ENCODE measurements around the gene DENND1A.
"Not testable (repeated sequence)": the region's sequence is repeated elsewhere in the genome, so short reads cannot be mapped to it uniquely, and the experiment has no call there.

Gene DENND1A

DNA sequence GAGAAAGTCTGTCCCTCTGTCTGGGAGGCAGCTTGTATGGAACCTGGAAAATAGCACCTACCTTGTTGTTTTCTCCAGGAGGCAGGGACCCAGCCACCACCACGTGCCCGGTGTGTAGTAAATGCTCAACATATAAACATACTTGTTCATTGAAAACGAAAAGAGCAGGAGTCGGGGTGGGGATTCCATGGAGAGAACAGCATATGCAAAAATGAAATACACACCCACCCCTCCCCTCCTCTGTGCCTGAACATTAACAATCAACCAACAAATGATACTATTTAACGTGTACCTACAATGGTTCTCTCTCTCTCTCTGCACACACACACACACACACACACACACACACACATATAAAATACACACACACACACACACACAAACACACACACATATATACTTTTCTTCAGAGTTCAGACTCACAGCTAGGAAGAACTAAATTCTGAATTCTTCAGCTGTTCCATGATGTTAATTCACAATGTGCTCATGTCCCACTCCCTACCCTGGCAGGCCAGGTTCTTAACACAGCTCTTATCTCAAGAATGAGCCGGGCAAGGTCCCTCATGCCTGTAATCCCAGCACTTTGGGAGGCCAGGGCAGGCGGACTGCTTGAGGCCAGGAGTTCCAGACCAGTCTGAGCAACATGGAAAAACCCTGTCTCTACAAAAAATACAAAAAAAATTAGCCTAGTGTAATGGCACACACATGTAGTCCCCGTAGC is 16.3 kb upstream of the DENND1A start:
- no peak for DNase-seq

DNA sequence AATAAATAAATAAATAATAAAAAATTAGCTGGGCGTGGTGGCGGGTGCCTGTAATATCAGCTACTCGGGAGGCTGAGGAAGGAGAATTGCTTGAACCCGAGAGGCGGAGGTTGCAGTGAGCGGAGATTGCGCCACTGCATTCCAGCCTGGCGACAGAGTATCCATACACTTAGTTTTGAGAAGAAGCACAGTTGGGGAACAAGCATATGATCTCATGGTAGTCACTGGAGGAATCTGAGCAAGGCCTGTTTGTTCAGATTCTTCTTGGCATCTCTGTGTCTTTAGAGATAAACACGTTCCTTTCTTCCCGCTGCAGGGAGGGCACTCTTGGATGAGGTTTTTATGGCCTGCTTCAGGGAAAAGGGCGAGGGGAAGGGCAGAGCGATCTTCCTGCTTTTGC is 15.6 kb upstream of the DENND1A start:
- no peak for DNase-seq

DNA sequence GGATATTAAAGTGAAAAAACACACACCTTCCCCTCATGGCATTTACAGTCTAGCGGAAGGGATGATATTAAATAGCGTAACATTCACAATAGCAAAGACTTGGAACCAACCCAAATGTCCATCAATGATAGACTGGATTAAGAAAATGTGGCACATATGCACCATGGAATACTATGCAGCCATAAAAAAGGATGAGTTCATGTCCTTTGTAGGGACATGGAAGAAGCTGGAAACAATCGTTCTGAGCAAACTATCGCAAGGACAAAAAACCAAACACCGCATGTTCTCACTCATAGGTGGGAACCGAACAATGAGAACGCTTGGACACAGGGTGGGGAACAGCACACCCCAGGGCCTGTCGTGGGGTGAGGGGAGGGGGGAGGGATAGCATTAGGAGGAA is 14.5 kb upstream of the DENND1A start:
- not testable (repeated sequence) for DNase-seq

DNA sequence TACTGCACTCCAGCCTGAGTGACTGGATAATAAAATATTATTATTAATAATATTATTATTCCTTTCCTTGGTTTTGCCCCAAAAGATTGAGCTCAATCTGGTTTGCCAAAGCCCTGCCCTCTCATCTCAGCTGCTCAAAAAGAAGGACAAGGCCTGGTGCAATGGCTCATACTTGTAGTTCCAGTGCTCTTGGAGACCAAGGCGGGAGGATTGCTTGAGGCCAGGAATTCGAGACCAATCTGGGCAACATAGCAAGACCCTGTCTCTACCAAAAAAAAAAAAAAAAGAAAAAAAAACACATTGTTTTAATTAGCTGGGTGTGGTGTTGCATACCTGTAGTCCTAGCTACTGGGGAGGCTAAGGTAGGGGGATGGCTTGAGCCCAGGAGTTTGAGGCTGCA is 13.7 kb upstream of the DENND1A start:
- no peak for DNase-seq

DNA sequence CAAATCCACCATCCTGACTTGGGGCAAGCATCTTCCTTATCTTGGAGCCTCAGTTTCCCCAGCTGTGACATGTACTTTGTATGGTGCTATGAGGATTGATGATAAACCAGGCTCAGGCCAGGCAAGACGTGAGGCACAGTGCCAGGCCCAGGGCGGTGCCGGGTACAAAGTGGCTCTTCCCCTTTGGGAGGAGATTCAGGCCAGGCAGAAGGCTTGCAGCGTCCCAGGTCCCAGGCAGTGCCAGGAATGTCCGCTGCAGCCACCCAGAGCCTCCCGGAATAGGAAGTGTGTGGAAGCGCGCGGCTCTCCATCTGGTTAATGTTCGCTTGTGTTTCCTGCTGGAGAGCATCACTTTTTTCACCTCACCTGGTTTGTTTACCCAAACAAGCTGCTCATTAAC is 12.6 kb upstream of the DENND1A start:
- no peak for DNase-seq

DNA sequence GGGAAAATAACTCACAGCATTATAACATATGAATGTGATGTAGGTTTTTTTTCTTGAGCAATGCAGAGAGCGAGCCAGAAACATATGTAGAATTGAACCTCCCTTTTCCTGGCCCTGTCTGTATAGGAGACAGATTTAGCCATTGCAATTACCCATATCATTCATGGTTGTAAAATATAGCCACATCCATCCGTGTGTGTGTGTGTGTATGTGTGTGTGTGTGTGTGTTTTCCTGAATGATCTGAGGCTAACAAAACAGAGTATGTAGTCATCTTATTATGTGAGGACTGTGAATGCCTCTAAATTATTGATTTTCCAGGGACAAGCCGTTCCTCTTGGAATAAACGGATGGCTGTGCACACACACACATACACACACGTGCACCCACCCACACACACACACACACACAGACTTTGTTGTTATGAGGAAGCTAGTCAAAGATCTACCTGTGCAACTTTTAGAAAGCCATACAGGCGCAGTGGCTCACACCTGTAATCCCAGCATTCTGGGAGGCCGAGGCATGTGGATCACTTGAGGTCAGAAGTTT is 11.7 kb upstream of the DENND1A start:
- DNase-seq: no peak

DNA sequence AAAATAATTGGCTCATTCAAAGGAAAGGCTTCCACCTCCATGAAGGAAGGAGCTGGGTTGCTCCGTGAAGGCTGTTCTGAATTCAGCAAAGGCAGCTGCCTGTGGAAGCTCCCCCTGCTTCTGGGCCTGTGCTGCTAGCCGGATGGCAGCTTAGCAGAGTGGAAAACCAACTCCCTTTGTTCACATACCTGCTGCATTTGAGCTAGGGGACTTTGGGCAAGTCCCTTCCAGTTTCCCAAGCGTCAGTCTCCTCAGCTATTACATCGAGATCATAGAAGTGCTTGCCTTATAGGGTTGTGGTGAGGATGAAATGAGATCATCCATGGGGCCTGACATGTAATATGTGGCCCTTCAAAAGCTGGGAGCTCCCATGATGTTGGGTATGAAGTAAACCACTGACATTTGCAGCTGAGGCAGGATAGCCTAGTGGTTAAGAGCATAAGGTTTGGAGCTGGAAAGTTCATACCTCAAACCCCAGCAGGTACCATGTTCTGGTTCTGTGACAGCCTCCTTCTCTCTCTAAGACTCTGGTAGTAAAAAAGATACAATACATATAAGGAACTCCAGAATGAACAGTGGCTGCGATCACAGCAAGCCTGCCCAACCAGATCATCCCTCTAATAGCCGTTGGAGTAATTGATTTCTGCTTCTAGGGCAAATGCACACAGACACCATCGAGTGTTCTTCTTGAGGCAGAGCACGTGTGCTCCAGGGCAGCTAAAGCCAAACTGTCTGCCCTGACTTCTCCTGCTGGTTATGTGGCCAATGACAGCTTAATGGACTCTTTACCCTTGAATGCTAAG is 11.0 kb upstream of the DENND1A start:
- DNase-seq: no peak

DNA sequence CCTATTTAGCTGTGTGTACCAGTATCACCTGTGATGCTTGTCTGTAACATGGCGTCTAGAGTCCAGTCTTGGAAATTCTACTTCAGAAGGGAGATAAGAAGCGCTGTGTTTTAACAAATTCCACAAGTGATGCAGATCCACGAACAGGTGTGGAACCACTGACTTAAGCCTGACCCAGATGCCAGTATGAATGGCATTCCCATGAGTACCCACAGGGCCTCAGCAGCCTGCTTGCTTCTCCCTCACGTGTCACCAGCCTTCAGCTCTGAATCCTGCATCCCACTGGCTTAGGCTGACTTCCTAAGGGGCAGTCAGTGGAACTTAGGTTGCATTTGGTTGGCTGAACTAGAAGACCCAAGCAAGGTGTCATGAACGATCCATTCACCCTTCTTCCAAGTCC is 8.5 kb upstream of the DENND1A start:
- no peak for DNase-seq

DNA sequence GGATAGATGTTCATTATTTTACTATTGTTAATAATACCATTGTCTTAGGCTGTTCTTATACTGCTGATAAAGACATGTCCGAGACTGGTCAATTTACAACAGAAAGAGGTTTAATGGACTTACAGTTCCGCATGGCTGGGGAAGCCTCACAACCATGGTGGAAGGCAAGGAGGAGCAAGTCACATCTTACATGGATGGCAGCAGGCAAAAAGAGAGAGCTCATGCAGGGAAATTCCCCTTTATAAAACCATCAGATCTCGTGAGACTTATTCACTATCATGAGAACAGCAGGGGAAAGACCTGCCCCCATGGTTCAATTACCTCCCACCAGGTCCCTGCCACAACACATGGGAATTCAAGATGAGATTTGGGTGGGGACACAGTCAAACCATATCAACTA is 6.6 kb upstream of the DENND1A start:
- not testable (repeated sequence) for DNase-seq

DNA sequence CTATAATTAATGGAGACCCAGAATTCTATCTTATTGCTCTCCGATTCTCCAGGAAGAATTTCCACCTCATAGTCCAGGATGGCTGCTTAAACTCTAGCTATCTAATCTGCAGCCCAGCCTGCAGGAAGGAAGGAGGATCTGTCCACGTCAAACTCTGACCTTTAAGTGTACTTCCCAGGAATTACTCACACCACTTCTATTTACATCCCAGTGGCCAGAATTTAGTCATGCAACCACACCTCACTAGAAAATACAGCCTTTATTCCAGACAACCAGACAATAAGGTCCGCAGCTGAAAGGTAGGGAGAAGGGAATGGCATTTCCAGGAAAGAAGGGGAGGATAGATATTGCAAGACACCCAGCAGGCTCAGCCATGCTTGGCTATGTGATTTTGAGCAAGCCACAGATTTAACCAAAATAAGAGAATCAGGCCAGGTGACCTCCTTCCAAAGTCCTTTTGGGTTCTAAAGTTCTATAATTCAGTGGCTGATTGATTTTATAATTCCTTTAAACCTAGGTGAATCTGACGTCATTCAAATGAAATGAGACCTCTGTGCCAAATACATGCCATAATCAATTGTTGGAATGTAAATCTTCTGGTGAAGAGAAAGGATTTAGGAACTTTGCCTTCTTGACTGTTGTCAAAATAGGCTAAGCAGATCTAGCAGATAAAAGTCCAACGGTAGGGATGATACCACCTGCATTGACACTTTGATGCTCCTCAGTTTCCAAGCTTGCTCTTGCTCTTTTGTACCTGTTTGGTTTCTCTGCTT is 3.7 kb upstream of the DENND1A start:
- no peak for DNase-seq

DNA sequence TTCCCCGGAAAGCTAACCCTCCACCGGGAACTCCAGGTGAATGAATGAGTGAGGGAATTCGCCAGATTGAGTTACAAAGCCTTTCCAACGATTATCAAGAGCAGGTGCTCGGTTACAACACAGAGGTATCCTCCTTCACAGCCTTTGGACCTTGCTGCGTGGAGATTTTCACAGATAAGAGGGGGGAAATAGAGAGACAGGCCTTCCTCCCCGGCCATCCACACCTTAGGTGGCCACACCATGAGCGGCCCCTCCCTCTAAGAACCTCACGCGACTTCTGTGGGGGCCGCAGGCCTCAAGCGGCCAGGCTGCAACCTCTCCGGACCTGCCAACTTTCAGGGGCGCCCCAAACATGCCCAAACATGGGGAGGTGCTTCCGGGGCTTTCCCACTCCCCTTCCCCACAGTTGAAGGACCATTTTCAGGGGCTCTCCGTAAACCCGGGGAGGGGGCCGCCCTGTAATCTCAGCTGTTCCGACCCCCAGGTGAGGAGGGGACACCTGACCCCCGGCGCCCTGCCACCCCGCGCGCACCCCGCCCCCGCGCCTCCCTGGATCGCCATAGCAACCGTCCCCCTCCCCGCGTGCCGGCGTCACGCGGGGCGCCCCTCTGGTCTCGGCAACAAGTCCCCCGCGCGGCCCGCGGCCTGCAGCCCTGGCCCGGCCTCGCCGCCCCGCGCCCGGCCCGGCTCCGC is 603 bp downstream of the DENND1A start:
- DNase-seq: peak; percentile 12

DNA sequence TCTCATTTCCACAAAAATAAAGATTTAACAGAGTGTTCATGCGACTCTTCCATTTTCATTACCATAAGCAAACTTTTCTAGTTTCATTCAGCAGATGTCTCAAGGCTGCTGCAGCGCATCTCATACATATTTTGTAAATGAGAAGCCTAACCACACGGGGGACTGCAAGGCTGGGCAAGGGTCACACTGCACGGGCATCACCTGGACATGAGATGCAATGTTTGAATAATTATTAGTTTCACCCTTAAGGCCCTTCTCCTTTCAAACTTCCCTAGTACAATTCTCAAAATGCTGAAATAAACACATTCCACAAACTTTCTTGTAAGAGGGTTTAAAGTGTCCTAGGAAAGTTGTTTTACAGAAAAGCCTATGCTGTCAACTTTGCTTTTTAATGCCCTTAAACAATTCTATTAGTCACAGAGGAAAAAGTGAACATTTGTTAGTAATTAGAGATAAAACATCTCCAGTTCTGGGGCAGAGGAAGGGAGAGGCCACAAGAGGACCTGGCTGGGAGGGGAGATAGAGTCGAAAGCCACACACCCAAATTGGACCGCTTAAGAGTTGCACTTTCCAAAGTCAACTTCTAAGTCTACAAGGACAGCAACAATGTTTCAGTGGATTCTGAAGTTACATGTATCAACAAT is 1.3 kb downstream of the DENND1A start:
- no peak for DNase-seq

DNA sequence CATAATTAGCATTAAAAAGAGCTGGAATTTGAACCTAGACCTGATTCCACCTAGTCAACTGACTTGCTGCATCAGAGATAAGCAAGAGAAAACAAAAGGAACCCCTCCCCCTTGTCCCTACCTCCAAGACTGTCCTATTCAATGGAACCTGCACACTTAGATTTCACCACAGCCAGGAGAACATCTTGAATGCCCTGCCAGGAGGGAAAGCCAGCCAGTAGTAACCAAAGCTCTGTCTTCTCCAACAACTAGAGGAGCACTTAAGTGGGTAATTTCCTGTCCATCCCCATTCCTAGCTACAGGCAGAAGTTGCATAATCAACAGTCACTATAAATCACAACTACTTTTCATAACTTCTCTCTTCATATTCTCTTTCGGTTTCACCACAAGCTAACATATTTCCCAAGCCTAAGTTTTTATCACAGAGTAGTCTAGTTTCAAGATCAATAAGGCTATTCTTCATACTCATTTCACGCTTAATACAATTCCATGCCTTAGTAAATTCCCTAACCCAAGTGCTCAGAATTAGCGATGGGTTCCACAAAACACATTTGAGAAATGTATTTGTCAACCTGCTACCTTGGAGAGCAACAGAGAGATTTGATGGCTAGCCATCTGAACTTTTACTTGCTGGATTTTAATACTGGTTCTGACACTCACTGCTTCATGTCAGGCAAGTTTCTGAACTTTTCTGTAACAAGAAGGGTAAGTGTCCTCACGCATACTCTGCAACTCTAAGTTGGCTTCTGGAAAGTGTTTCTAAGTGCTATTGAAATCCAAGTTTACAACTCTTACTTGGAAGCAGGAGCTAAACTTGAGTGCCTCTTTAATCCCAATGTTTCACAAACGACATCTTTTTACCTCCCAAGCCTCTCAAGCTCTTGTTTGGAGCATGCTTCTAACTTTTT is 2.0 kb downstream of the DENND1A start:
- DNase-seq: no peak

DNA sequence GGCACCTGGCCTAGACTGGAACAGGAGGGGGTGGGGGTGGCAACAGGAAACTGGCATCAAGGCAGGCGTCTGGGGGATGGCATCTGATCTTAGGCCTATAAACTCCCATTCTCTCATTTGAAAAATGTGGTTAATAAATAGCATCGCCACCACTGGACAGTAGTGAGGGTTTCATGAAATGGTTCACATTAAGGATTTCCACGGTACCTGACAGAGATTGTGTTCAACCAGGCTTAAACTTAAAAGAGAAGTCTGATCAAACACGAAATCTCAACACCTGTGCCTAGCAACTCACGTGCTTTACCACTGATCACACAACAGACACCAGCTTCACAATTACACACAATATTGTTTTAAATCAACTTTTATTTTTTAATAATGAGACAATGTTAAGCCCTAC is 3.0 kb downstream of the DENND1A start:
- DNase-seq: no peak

DNA sequence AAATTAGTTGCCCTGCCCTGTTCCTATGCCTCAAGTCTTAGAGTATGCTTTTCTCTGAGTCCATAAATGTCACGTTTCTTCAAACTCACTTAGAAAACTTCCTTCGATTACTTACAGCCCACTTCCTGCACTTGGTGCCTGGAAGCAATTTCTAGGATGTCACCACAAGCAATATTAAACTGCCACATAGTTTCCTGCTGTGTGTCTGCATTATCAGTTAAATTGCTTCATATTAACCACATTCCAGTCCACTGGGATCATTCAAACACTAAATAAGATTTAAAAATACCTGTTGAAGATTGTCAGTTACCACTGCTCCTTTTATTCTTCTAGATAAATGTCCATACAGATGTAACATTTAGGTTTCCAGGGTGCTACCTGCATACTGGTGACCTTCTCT is 4.1 kb downstream of the DENND1A start:
- no peak for DNase-seq

DNA sequence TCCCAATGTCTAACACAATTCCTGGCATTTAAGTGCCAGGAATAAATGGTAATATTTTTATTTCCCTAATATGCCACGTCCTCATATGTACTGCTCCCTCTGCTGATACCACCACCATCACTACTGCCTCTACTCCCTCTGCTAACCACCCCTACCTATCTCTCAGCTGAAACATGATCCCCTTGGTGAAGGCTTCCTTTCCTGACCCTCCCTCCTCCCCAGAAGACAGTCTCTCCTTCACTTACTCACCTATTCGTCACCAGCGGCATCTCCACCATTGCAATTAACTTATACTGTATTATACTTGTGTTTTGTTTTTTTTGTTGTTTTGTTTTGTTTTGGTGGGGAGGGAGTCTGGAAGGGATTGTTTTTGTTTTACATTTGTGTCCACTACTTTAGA is 4.8 kb downstream of the DENND1A start:
- no peak for DNase-seq

DNA sequence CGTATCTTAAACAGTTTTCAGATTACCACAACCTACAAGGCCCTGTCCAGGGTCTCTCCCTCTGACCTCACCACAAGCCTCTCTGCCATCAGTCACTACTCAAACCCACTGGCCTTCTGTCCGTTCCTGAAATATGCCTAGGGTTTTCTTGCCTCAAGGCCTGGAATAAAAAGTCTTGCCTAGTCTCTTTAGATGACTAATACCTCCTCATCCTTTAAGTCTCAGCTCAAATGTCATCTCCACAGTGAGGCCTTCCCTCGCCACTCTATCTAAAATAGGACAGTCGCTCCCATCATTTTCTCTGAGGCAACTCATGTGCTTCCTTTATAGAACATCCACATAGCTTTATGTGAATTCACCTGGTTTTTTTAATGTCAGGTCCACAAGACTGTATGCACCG is 5.2 kb downstream of the DENND1A start:
- DNase-seq: no peak

DNA sequence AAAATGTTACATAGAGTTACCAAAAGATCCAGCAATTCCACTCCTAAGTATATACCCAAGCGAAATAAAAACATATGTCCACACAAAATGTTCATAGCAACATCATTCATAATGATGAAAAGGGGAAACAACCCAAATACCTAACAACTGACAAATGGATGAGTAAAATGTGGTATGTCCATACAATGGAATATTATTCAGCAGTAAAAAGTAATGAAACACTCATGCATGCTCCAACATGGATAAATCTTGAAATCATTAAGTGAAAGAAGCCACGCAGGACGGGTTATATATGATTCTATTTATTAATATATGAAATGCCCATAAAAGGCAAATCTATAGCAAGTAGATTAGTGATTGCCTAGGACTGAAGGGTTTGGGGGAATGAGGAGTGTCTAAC is 6.0 kb downstream of the DENND1A start:
- DNase-seq: no peak

DNA sequence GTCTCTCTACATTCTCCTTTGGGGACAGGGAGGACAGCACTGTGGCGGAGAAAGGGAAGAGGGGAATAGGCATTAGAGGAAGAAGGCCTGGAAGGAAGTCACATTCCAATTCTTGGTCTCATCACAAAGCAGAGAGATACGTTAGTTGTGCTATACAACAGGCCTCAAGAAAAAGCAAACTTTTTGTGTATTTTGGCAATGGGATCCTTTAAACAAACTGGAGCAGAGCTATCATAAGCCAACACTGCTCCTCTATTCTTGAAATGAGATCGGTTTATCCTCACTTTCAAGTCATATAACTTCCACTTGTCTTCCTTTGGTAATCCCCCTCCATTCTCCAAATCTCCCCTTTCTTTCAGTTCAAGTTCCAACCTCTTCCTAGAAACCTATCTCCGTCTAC is 6.5 kb downstream of the DENND1A start:
- DNase-seq: no peak

DNA sequence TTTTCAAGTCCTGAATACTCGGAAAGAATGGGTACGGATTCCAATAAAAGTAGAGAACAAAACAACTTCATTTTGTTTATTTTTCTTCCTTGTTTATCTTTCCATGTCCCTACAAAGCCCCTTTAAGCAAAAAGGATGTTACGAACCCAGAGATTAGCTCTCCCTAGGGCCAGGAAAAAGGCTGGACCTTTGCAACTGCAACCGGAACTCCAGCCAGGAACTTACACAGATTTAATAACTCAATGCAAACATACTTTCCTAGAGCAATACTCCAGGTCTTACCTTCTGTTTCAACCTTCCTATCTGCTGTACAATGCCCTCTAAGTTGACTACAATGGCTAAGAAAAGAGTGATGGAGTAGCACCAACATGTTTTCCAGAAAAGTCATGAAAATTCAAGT is 7.0 kb downstream of the DENND1A start:
- no peak for DNase-seq

DNA sequence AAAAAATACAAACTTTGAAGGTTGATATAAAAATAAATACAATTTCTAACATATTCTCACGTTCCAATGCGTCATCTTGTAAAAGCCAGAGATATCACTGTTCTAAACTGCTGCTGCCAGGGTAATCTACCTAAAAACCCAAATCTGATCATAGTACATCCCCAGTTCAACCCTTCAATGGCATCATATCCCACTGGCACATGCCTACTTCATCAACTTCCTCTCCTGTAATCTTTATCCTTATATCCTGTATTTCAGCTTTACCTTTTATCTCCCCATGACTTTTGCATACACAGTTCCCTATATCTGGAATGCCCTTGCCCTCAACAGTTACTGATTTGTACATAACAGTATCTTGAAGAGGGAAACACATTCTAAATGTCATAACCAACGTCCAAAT is 7.5 kb downstream of the DENND1A start:
- no peak for DNase-seq

Measured in NCI-H1105 (cell line).